Fibroblast of skin of right quadriceps (primary cell): ENCODE data around the gene ZNF585A.
"Not testable (repeated sequence)": the region's sequence is repeated elsewhere in the genome, so short reads cannot be mapped to it uniquely, and the experiment has no call there.

Experiments used
- DNase-seq: peaks from one replicate; pipeline ENCODE4 v3.0.0-alpha.2; 2013

ZNF585A gene

GRCh38 chr19:37172368-37173366 is at the start of gene ZNF585A:
Gene ZNF585A (minus strand): TSS chr19:37172695. CDS start chr19:37169910, 2,785 bp downstream.
- DNase-seq: peak; percentile 96

- no peak for DNase-seq
Measured at GRCh38 chr19:37221136-37221535, 48.6 kb upstream of the ZNF585A start.

GRCh38 chr19:37220383-37220782 is 47.9 kb upstream of the ZNF585A start:
- DNase-seq: no peak

- DNase-seq: peak; percentile 3
Measured at GRCh38 chr19:37218592-37218935, 46.1 kb upstream of the ZNF585A start.

GRCh38 chr19:37217775-37218591 is 45.5 kb upstream of the ZNF585A start, which contains the start of gene ZNF383:
Gene ZNF383 (plus strand): TSS chr19:37218214. CDS start chr19:37230454, 12,240 bp downstream.
- DNase-seq: peak; percentile 86

- no peak for DNase-seq
Measured at GRCh38 chr19:37217480-37217774, 44.9 kb upstream of the ZNF585A start.

GRCh38 chr19:37197768-37198167 is 25.3 kb upstream of the ZNF585A start:
- DNase-seq: no peak

GRCh38 chr19:37197115-37197514 is 24.6 kb upstream of the ZNF585A start:
- not testable (repeated sequence) for DNase-seq

- not testable (repeated sequence) for DNase-seq
Measured at GRCh38 chr19:37195248-37195647, 22.8 kb upstream of the ZNF585A start.

- DNase-seq: not testable (repeated sequence)
Measured at GRCh38 chr19:37186071-37186470, 13.6 kb upstream of the ZNF585A start.

- no peak for DNase-seq
Measured at GRCh38 chr19:37165635-37166034, 6.9 kb downstream of the ZNF585A start.

- no peak for DNase-seq
Measured at GRCh38 chr19:37160153-37160552, 12.3 kb downstream of the ZNF585A start.

- no peak for DNase-seq
Measured at GRCh38 chr19:37148214-37148613, 24.3 kb downstream of the ZNF585A start.

- no peak for DNase-seq
Measured at GRCh38 chr19:37136111-37136510, 36.4 kb downstream of the ZNF585A start.

- no peak for DNase-seq
Measured at GRCh38 chr19:37128821-37129177, 43.7 kb downstream of the ZNF585A start.

- no peak for DNase-seq
Measured at GRCh38 chr19:37127999-37128820, 44.3 kb downstream of the ZNF585A start.

GRCh38 chr19:37122093-37122492 is 50.4 kb downstream of the ZNF585A start:
- DNase-seq: not testable (repeated sequence)

GRCh38 chr19:37114001-37114400 is 58.5 kb downstream of the ZNF585A start:
- DNase-seq: no peak

GRCh38 chr19:37111753-37112152 is 60.7 kb downstream of the ZNF585A start:
- not testable (repeated sequence) for DNase-seq

GRCh38 chr19:37104135-37104534 is 68.4 kb downstream of the ZNF585A start:
- DNase-seq: not testable (repeated sequence)

- DNase-seq: no peak
Measured at GRCh38 chr19:37098570-37098969, 73.9 kb downstream of the ZNF585A start.

- no peak for DNase-seq
Measured at GRCh38 chr19:37095859-37096258, 76.6 kb downstream of the ZNF585A start.
